Measurements from ENCODE around the gene KIAA0753. TPM values are rescaled to one million over a fixed set of nuclear protein-coding genes. Genes with fewer than 3 reads are reported as not detected.

Gene KIAA0753
- total RNA-seq, 1 donor from 2014 or later, result 14.5 TPM

DNA sequence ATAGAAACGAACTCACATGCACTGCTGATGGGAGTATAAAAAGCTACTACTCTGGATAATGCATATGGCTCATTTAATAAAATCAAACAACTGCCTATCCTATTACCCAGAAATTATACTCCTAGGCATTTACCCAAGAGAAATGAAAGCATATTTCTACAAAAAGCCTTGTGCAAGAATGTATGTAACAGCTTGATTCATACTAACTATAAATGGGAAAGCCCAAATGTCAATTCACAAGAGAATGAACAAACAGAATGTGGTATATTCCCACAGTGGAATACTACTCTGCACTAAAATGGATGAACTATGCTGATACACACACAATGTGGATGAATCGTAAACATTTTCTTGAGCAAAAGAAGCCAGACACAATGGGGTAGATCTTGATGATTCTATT, 38.4 kb downstream of the KIAA0753 start:
- Mint-ChIP-seq H3K27me3 (ENCODE audit: low read depth) (no peaks in the 10 kb centered on the region), H3K9me3 (ENCODE audit: low read depth) (no peaks in the 10 kb centered on the region), H3K27ac (ENCODE audit: unreplicated experiment) (no peak overlapping the region), H3K4me3 (ENCODE audit: unreplicated experiment) (no peak overlapping the region), H3K36me3 (ENCODE audit: low read depth) (peaks cover 28% of the 10 kb centered on the region), H3K4me1 (ENCODE audit: low read depth) (peaks cover 30% of the 10 kb centered on the region)
- DNase-seq (ENCODE audit: low spot score), result no peak
- TF ChIP-seq, protein P1, sequence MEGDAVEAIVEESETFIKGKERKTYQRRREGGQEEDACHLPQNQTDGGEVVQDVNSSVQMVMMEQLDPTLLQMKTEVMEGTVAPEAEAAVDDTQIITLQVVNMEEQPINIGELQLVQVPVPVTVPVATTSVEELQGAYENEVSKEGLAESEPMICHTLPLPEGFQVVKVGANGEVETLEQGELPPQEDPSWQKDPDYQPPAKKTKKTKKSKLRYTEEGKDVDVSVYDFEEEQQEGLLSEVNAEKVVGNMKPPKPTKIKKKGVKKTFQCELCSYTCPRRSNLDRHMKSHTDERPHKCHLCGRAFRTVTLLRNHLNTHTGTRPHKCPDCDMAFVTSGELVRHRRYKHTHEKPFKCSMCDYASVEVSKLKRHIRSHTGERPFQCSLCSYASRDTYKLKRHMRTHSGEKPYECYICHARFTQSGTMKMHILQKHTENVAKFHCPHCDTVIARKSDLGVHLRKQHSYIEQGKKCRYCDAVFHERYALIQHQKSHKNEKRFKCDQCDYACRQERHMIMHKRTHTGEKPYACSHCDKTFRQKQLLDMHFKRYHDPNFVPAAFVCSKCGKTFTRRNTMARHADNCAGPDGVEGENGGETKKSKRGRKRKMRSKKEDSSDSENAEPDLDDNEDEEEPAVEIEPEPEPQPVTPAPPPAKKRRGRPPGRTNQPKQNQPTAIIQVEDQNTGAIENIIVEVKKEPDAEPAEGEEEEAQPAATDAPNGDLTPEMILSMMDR (IDR thresholded peaks at IDR 0.05), result no peak

DNA sequence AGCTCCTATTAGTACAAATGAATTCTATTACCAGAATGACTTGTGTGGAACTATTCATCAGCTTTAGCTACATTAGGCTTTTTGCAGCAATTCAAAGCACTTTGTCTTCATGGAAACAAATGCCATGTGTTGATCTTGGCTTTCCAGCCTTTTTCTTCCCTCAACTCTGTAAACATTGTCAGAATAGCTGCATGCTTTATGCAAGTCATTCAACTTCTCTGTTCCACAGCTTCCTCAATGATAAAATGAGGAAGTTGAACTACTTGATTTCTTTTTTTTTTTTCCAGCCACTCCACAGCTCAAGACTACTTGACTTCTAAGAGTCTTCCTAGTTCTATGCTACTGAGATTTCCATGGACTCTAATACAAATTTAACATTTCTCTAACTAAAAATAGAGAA, 41.1 kb downstream of the KIAA0753 start:
- peak overlapping the region; percentile 63 for H3K27ac Mint-ChIP-seq (ENCODE audit: unreplicated experiment)
- no peak overlapping the region for H3K4me3 Mint-ChIP-seq (ENCODE audit: unreplicated experiment)

GRCh38 chr17:6597727-6598126, 42.8 kb downstream of the KIAA0753 start:
- no peak overlapping the region for H3K27ac Mint-ChIP-seq (ENCODE audit: unreplicated experiment)
- H3K4me3 Mint-ChIP-seq (ENCODE audit: unreplicated experiment), result no peak overlapping the region
- peaks cover 11% of the 10 kb centered on the region for H3K4me1 Mint-ChIP-seq (ENCODE audit: low read depth)
- TF ChIP-seq, protein P1 (IDR thresholded peaks at IDR 0.05), result no peak
- H3K9me3 Mint-ChIP-seq (ENCODE audit: low read depth), result no peaks in the 10 kb centered on the region
- no peaks in the 10 kb centered on the region for H3K27me3 Mint-ChIP-seq (ENCODE audit: low read depth)
- DNase-seq (ENCODE audit: low spot score), result no peak
- peaks cover 29% of the 10 kb centered on the region for H3K36me3 Mint-ChIP-seq (ENCODE audit: low read depth)

More for the DNA sequence above, 41.1 kb downstream of the KIAA0753 start:
- TF ChIP-seq, protein P1 (IDR thresholded peaks at IDR 0.05), result no peak
- Mint-ChIP-seq H3K9me3 (ENCODE audit: low read depth) (no peaks in the 10 kb centered on the region), H3K27me3 (ENCODE audit: low read depth) (no peaks in the 10 kb centered on the region), H3K4me1 (ENCODE audit: low read depth) (peaks cover 28% of the 10 kb centered on the region), H3K36me3 (ENCODE audit: low read depth) (peaks cover 22% of the 10 kb centered on the region)
- no peak for DNase-seq (ENCODE audit: low spot score)

DNA sequence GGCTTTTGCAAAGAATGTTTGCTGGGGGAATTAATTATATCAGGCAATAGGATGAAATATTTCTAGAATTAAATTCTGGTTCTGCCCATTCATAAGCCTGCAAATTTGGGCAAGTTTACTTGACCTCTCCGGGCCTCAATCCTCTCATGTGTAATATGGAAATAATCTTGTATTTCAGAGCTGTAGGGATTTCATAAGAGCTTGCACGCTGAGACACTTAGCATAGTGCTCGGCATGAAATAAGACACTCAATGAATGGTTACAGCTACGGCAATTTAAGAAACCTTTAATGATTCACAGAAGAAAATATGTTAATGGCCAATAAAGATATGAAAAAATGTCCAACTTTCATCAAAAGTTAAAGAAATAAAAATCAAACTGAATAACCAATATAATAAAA, 43.6 kb downstream of the KIAA0753 start:
- TF ChIP-seq, protein P1 (IDR thresholded peaks at IDR 0.05), result no peak
- DNase-seq (ENCODE audit: low spot score), result no peak
- Mint-ChIP-seq H3K27ac (ENCODE audit: unreplicated experiment) (no peak overlapping the region), H3K4me3 (ENCODE audit: unreplicated experiment) (no peak overlapping the region), H3K36me3 (ENCODE audit: low read depth) (peaks cover 26% of the 10 kb centered on the region), H3K4me1 (ENCODE audit: low read depth) (peaks cover 16% of the 10 kb centered on the region), H3K27me3 (ENCODE audit: low read depth) (no peaks in the 10 kb centered on the region), H3K9me3 (ENCODE audit: low read depth) (no peaks in the 10 kb centered on the region)

- H3K4me3 Mint-ChIP-seq (ENCODE audit: unreplicated experiment), result no peak overlapping the region
- H3K36me3 Mint-ChIP-seq (ENCODE audit: low read depth), result peaks cover 24% of the 10 kb centered on the region
- no peak for DNase-seq (ENCODE audit: low spot score)
- no peaks in the 10 kb centered on the region for H3K27me3 Mint-ChIP-seq (ENCODE audit: low read depth)
- no peak overlapping the region for H3K27ac Mint-ChIP-seq (ENCODE audit: unreplicated experiment)
- H3K4me1 Mint-ChIP-seq (ENCODE audit: low read depth), result peaks cover 20% of the 10 kb centered on the region
- TF ChIP-seq, protein P1 (IDR thresholded peaks at IDR 0.05), result no peak
- no peaks in the 10 kb centered on the region for H3K9me3 Mint-ChIP-seq (ENCODE audit: low read depth)
Observed at GRCh38 chr17:6596511-6596910, 44.0 kb downstream of the KIAA0753 start.
